ENCODE data around the gene GPR3.

- TF ChIP-seq CTCF (IDR thresholded peaks at IDR 0.05; ENCODE audit: insufficient read depth, low read length) (no peak), POLR2AphosphoS5 (IDR thresholded peaks at IDR 0.05; ENCODE audit: low read depth) (no peak), REST (IDR thresholded peaks at IDR 0.05; ENCODE audit: insufficient replicate concordance, low read depth) (no peak), GABPA (IDR thresholded peaks at IDR 0.05; ENCODE audit: low read depth) (no peak), SPI1 (IDR thresholded peaks at IDR 0.05; ENCODE audit: borderline replicate concordance, low read depth) (no peak)
Measured at GRCh38 chr1:27383661-27384060, 8.8 kb upstream of the GPR3 start.
